Gastrocnemius medialis (tissue), 4 donors: ENCODE results near the gene SPIB.

Experiments used
- CTCF ChIP-seq, 5 experiments: fragments of 450-650 bp in 3 of 5; fragments of 200-600 bp in 2 of 5; sonication (generic) in 2 of 5; IDR thresholded peaks in 4 of 5; conservative IDR thresholded peaks in 1 of 5; 1 replicate in 4 of 5; 2 replicates in 1 of 5; pipeline ENCODE4 v1.5.1; 2016 to 2019; ENCODE audit warnings: antibody characterized with exemption in 5 of 5, mild to moderate bottlenecking in 3 of 5, moderate library complexity in 3 of 5
- POLR2A ChIP-seq, 2 donors: fragments of 450-650 bp; IDR thresholded peaks; one replicate each; pipeline ENCODE4 v1.6.1; 2017; ENCODE audit warnings: antibody characterized with exemption in 2 of 2, mild to moderate bottlenecking in 2 of 2, moderate library complexity in 2 of 2

- TF ChIP-seq POLR2A (IDR thresholded peaks at IDR 0.05) (no peak), CTCF (IDR thresholded peaks at IDR 0.05 in 4 of 5, conservative IDR thresholded peaks at IDR 0.05 in 1 of 5) (no peak)
Measured at GRCh38 chr19:50449236-50449899, 30.6 kb downstream of the SPIB start.
